Panc1 (cell line): ENCODE results near the gene VPREB1. TPM values are rescaled to one million over a fixed set of nuclear protein-coding genes. Genes with fewer than 3 reads are reported as not detected.

Source experiments
- ATAC-seq: fragments of 200-7000 bp; cut with Tn5 transposase; 2 replicates; pipeline ENCODE4 v1.9.1; 2020; ENCODE audit warnings: mild to moderate bottlenecking, moderate library complexity
- BruUV-seq: library from RNA; stranded (reverse); fragments of 400-500 nt; replicated peaks from 2 replicates; lab custom pipeline; 2021; lab: Mats Ljungman, UMichigan
- CTCF ChIA-PET: fragments of 300-600 bp; sonication (Branson Sonifier 250); formaldehyde crosslinking; loops from one replicate; lab custom pipeline; 2022; ENCODE audit warnings: antibody characterized with exemption; lab: Charles Lee
- POLR2A ChIA-PET: fragments of 300-600 bp; sonication (Branson Sonifier 250); formaldehyde crosslinking; loops from one replicate; lab custom pipeline; 2022; ENCODE audit warnings: antibody characterized with exemption; lab: Charles Lee
- DNase-seq: peaks from one replicate; pipeline ENCODE4 v3.0.0-alpha.2; 2010; ENCODE audit warnings: low read depth, low spot score
- H3K27ac ChIP-seq: 2 replicates; pipeline ENCODE4 v1.5.1; 2011; ENCODE audit warnings: mild to moderate bottlenecking, low read length, inconsistent platforms
- H3K27me3 ChIP-seq: fragments of 200-500 bp; sonication (Bioruptor generic); 2 replicates; pipeline ENCODE4 v1.6.0; 2014; ENCODE audit warnings: low read length, inconsistent platforms; ENCODE audit not compliant: control insufficient read depth, insufficient read depth
- H3K36me3 ChIP-seq: fragments of 200-500 bp; sonication (Bioruptor generic); 2 replicates; pipeline ENCODE4 v1.5.1; 2014; ENCODE audit warnings: inconsistent platforms, mild to moderate bottlenecking, low read length, moderate library complexity; ENCODE audit not compliant: control insufficient read depth, insufficient read depth
- H3K4me1 ChIP-seq: 2 replicates; pipeline ENCODE4 v1.5.1; 2011; ENCODE audit warnings: inconsistent platforms, mild to moderate bottlenecking, low read length, moderate library complexity; ENCODE audit not compliant: control insufficient read depth, insufficient read depth
- H3K4me3 ChIP-seq, 2 experiments: 2 replicates each; pipeline ENCODE4 v1.5.1; 2011 to 2012; ENCODE audit warnings: low read depth in 2 of 2, low read length in 2 of 2, mild to moderate bottlenecking in 2 of 2, inconsistent platforms in 1 of 2, moderate library complexity in 1 of 2
- H3K9me3 ChIP-seq: fragments of 200-500 bp; sonication (Bioruptor generic); 2 replicates; pipeline ENCODE4 v1.5.1; 2014; ENCODE audit warnings: low read depth, mild to moderate bottlenecking, inconsistent platforms, low read length, moderate library complexity; ENCODE audit not compliant: control insufficient read depth, insufficient read depth
- POLR2AphosphoS5 ChIP-seq: IDR thresholded peaks from 2 replicates; pipeline ENCODE4 v1.6.1; 2012; ENCODE audit warnings: mild to moderate bottlenecking, low read depth, low read length, moderate library complexity
- SIN3A ChIP-seq: IDR thresholded peaks from 2 replicates; pipeline ENCODE4 v1.6.1; 2012; ENCODE audit warnings: low read depth, mild to moderate bottlenecking, low read length, moderate library complexity, borderline replicate concordance; ENCODE audit not compliant: insufficient read depth
- TCF7L2 ChIP-seq: IDR thresholded peaks from 2 replicates; pipeline ENCODE4 v1.6.1; 2011; ENCODE audit warnings: mild to moderate bottlenecking, low read depth, low read length, inconsistent platforms
- in situ Hi-C: cut with HindIII; loops from 2 replicates; pipeline ENCODE4 v1.10.0; 2016; ENCODE audit warnings: low sequenced_read_pairs, low pct_unique_long_range_greater_than_20kb
- intact Hi-C: fragments of 100-400 bp; cut with micrococcal nuclease; formaldehyde crosslinking; loops from one replicate; pipeline ENCODE4 v1.10.0; 2022; ENCODE audit not compliant: unreplicated experiment
- total RNA-seq: library from RNA; stranded (reverse); gene quantifications from one replicate; pipeline ENCODE4 v1.2.1, GENCODE V29; 2021; ENCODE audit not compliant: unreplicated experiment
- TF ChIP-seq, protein P1 (sequence below), 2 experiments: IDR thresholded peaks; 2 replicates each; pipeline ENCODE4 v1.6.1; 2011 to 2012; ENCODE audit warnings: low read depth in 2 of 2, control low read depth in 1 of 2, low read length in 1 of 2, mild to moderate bottlenecking in 1 of 2, moderate library complexity in 1 of 2; ENCODE audit not compliant: insufficient read depth in 1 of 2
- TF ChIP-seq, protein P2 (sequence below): fragments of 450-650 bp; IDR thresholded peaks from 2 replicates; pipeline ENCODE4 v1.5.1; 2017; ENCODE audit warnings: mild to moderate bottlenecking

VPREB1 gene
- total RNA-seq, 1 experiment from 2014 or later, result not detected

DNA sequence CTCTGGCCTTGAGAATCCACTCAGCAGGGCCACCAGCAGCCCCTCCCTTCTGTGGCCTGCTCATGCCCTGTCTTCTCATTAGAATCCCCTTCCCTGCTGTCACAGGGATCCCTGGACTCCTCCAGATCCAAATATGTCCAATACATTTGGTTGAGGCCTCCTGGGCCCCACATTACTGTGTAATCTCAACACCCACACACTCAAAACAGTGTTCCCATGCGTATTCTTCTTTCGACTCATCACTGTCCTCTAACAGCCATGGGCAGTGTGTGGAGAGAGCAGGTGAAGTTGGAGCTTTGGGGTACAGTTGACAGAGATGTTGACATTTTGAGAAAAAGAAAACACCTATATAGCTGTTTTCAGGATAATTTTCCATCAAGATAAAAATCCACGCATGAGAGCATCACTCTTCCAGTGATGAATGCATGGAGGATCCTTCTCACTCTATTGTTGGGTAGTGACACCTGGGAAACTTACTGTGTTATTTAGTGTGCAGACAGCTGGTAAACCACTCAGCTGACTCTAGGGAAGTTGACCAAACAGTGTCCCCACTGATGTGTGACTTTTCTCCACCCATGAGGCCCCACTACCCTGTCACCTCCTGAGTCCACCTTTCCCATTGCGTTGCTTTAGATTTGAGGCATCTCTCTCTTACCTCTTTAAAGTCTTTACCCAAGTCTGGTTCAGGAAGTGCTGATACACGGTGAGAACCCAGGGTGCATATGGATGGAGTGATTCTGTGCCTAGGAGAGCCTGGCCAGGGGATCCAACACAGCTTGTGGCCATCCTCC is 28.7 kb upstream of the VPREB1 start:
- no peak for DNase-seq
- Histone ChIP-seq H3K4me1 (no peaks in the 10 kb centered on the region), H3K27me3 (no peaks in the 10 kb centered on the region), H3K27ac (no peak overlapping the region), H3K9me3 (no peaks in the 10 kb centered on the region), H3K36me3 (no peaks in the 10 kb centered on the region), H3K4me3 (no peak overlapping the region)
- no peak for ATAC-seq
- ChIA-PET CTCF (no interaction called here), POLR2A (no interaction called here)
- intact Hi-C loops, result no loop called here
- no peak for TF ChIP-seq TCF7L2
- TF ChIP-seq, protein P1, sequence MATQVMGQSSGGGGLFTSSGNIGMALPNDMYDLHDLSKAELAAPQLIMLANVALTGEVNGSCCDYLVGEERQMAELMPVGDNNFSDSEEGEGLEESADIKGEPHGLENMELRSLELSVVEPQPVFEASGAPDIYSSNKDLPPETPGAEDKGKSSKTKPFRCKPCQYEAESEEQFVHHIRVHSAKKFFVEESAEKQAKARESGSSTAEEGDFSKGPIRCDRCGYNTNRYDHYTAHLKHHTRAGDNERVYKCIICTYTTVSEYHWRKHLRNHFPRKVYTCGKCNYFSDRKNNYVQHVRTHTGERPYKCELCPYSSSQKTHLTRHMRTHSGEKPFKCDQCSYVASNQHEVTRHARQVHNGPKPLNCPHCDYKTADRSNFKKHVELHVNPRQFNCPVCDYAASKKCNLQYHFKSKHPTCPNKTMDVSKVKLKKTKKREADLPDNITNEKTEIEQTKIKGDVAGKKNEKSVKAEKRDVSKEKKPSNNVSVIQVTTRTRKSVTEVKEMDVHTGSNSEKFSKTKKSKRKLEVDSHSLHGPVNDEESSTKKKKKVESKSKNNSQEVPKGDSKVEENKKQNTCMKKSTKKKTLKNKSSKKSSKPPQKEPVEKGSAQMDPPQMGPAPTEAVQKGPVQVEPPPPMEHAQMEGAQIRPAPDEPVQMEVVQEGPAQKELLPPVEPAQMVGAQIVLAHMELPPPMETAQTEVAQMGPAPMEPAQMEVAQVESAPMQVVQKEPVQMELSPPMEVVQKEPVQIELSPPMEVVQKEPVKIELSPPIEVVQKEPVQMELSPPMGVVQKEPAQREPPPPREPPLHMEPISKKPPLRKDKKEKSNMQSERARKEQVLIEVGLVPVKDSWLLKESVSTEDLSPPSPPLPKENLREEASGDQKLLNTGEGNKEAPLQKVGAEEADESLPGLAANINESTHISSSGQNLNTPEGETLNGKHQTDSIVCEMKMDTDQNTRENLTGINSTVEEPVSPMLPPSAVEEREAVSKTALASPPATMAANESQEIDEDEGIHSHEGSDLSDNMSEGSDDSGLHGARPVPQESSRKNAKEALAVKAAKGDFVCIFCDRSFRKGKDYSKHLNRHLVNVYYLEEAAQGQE (IDR thresholded peaks at IDR 0.05; ENCODE audit: insufficient read depth in 1 of 2, low read depth in 2 of 2, low read length in 1 of 2), result no peak
- TF ChIP-seq SIN3A, result no peak
- TF ChIP-seq POLR2AphosphoS5, result no peak
- TF ChIP-seq, protein P2, sequence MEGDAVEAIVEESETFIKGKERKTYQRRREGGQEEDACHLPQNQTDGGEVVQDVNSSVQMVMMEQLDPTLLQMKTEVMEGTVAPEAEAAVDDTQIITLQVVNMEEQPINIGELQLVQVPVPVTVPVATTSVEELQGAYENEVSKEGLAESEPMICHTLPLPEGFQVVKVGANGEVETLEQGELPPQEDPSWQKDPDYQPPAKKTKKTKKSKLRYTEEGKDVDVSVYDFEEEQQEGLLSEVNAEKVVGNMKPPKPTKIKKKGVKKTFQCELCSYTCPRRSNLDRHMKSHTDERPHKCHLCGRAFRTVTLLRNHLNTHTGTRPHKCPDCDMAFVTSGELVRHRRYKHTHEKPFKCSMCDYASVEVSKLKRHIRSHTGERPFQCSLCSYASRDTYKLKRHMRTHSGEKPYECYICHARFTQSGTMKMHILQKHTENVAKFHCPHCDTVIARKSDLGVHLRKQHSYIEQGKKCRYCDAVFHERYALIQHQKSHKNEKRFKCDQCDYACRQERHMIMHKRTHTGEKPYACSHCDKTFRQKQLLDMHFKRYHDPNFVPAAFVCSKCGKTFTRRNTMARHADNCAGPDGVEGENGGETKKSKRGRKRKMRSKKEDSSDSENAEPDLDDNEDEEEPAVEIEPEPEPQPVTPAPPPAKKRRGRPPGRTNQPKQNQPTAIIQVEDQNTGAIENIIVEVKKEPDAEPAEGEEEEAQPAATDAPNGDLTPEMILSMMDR, result no peak
- in situ Hi-C loops, result no loop called here
- no TSS peak for BruUV-seq

DNA sequence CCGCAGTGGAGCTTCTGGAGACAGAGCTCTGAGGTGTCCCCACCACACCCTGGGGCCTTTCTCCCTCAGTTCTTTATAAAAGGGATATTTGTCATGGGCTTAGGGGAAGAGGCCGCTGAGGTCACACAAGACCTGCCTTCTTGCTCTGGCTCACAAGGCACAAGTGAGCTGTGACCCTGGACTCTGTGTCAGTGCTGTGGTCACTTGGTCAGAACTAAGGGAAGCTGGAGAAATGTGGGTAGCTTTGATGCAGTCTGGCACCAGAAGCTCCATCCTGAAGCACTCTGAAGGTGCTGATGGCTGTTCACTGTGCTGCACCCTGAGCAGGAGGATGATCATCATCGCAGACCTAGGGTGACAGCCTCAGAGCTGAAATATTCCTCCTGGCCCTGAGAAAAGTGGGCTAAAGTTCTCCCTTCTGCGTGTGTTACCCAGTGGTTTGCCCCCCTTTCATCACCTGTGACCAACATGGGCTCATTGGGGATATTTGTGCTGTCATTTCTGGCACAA is 28.1 kb upstream of the VPREB1 start:
- ATAC-seq, result no peak
- no peak overlapping the region for H3K4me3 ChIP-seq
- in situ Hi-C loops, result no loop called here

More for the DNA sequence above, 28.1 kb upstream of the VPREB1 start:
- Histone ChIP-seq H3K36me3 (no peaks in the 10 kb centered on the region), H3K4me1 (no peaks in the 10 kb centered on the region), H3K27ac (no peak overlapping the region), H3K27me3 (no peaks in the 10 kb centered on the region), H3K9me3 (no peaks in the 10 kb centered on the region)
- no peak for TF ChIP-seq POLR2AphosphoS5
- TF ChIP-seq, protein P1 (IDR thresholded peaks at IDR 0.05; ENCODE audit: insufficient read depth in 1 of 2, low read depth in 2 of 2, low read length in 1 of 2), result no peak
- BruUV-seq, result no TSS peak
- ChIA-PET POLR2A (no interaction called here), CTCF (interaction anchor here (0.6 kb wide), 1 partner anchor 9 kb away, joined by 3 read pairs; no protein-coding TSS in a partner anchor)
- DNase-seq, result no peak
- intact Hi-C loops, result no loop called here
